GM19397 (cell line): ENCODE data around the gene DNER.
"Not testable (repeated sequence)": the region's sequence is repeated elsewhere in the genome, so short reads cannot be mapped to it uniquely, and the experiment has no call there.

ENCODE experiments used
- ATAC-seq: cut with Tn5 transposase; IDR thresholded peaks from one replicate; pipeline ENCODE4 v1.9.1; 2021; ENCODE audit warnings: mild to moderate bottlenecking, moderate library complexity; ENCODE audit not compliant: unreplicated experiment

Gene DNER

DNA sequence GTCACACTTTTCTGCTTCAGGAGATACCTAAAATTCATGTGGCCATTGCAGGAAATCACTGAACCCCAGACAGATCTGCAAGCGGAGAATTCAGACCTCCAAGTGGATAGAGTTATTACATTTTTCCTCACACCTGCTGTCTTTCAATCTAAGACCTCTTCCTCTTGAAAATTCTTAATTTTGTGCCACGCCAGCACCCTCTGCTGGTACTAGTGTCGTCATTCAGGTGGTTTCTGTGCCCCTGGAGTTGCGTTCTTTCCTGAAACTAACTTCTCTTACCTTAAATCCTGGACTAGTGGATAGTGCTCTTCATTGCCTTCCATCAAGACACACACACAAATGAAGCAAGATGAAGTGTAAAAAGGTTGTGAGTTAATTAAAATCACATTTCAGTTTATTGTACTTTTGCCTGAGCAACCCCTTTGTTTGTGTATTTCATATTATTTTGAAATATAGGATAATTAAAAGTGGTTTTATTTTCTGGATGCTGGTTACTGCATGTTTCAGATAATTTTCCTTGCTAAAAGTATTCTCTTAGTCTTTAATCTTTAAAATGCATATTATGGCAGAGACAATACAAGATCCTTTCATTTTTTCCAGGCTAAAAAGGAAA, 1.6 kb upstream of the DNER start:
- ATAC-seq, result no peak

DNA sequence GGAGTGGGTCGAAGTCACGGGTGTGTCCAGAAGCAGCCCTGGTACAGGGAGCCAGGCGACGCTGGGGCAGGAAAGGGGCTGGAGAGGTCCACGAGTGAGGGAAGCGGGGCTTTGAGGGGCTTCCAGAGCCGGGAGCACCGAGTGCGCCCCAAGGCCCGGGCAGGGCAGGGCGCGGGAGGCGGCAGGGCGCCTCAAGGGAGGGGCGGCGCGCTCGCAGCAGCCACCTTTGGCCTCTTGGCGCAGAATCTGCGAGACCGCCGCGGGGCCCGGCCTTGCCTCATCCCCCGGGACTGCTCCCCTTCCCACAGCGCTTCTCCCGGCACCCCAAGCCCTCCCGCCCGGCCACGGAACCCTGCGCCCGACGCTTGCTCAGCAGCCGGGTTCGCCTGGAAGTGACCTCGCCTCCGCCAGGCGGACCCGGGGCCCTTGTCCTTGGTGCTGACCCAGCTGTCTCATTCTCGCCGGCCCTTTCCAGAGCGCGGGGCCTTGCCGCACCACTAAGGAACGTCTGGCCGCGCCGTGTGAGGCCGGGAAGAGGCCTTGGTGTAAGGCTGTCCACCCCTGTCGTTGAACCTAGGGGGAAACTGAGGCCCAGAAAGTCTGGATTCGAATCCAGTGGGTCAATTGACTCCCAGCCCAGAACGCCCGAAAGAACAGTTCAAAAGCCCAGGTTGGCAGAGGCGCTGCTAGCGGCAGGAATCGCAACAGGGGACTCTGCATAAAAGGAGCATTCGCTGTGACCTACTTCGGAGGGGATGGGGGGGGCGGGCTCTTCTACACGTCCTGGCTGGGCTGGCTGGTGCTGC, 584 bp upstream of the DNER start:
- ATAC-seq, result peak; percentile 31

DNA sequence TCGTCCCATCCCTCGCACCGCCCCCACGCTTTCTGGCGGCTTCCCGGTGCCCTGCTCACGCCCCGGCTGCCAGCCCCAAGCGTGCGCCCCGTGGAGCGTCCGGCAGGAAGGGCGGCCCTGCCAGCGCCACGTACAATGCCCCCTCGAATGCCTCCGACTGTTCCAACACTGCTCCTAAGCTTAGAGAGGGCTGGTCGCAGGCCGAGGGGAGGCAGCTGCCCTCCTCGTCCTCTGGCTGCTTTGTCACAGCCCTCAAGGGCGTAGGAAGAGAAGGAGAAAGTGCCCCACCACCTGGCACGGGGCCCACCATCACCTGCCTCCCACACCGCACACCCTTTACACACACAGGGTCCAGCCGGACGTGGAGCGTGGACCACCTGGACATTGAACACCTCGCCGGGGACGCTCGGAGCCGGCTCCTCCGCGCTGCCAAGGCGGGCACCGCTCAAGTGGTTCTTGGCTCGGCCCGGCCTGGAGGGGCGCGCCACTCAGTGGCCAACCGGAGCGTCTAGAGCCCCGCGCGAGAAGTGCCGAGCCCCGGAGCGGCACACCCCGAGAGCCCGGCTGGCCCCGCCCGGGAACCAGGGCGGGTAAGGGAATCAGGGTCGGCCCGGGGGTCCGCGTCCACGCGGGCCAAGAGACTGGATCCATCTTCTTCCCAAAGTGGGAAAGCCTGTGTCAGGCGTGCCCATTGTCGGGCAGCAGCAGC, 830 bp downstream of the DNER start:
- ATAC-seq, result no peak

DNA sequence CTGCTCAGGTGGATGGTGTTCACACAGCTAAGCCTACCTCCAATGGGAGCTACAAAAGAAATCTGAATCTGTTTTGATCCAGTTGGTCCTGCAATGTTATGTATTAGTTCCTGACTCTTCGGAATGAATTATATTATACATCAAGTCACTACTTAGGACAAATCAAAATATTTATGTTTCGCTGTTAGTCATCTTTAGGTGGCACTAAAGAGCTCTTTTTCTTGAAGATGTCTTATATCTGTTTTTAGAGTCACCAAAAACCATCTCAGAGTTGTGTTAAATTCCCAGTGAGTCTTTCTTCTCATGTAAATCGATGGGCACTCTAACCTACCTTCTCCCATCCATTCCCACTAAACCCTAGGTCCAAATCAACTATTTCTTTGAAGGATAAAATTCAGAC, 2.2 kb downstream of the DNER start:
- ATAC-seq, result no peak

DNA sequence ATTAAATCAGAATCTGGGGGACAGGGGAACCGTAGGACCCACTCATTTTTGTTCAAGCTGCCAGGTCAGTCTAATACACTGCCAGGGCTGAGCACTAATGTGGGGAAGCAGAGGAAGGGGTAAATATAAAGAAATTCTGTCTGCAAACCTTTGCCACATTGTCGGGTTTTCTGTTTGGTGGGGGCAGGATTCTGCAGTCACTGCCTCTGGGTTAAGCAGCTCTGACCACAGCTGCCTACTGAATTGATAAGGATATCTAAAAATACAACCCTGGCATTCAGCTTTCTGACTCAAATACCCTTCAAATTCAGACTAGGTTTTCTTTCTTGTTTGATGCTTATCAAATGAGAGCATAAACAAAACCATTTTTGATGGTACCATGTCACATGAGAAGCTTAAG, 6.0 kb downstream of the DNER start:
- ATAC-seq, result no peak

DNA sequence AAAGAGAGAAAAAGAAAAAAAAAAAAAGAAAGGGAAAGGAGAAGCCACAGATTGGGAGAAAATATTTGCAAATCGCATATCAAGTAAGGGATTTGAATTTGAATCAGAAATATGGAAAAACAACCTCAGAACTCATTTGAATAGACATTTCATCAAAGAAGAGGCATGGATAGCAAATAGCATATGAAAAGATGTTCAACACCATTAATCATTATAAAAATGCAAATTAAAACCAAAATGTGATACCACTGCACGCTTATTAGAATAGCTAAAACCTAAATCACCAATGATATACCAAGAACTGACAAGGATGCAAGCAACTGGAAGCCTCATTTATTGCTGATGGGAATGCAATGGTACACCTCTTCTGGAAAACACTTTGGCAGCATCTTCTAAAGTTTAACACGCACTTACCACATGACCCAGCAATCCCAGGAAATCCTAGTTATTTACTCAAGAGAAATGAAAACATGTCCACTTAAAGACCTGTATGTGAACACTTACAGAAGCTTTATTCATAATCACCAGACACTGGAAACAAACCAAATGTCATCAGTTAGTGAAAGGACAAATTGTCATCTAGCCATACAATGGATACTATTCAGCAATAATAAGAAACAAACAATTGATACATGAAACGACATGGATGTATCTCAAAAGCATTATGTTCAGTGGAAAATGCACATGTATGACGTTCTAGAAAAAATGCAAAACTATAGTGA, 10.3 kb downstream of the DNER start:
- ATAC-seq, result no peak

DNA sequence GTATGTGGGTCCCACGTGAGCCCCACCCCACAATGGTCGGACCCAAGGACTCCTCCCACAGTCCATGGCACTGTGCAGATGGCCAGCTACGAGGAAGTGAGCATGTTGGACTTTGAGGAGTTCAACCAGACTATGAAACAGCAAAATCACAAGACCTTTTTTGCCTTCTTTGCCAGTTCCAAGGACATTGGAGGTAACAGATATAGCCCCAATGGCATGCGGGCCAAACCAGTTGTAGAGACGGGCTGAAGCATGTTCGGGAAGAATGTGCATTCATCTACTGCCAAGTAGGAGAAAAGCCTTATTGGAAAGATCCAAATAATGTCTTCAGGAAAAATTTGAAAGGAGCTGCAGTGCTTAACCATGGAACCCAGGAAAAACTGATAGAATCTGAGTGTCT, 12.6 kb downstream of the DNER start:
- ATAC-seq, result no peak

DNA sequence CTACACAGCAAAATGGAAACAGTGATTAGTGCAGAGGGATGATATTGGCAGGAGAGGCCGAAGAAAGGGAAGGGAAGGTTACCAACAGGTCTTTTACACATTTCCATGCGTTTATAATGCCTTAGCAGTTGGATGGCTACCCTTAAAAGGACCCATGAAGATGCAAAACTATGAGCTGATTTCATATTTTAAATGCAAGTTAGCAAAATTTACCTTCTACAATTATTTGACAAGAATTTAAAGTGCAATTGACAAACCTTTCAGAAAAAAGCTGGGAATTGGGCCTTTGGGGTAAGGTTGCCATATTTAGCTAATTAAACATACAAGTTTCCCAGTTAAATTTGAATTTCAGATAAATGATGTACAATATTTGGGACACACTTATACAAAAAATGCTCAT, 13.3 kb downstream of the DNER start:
- ATAC-seq, result no peak

DNA sequence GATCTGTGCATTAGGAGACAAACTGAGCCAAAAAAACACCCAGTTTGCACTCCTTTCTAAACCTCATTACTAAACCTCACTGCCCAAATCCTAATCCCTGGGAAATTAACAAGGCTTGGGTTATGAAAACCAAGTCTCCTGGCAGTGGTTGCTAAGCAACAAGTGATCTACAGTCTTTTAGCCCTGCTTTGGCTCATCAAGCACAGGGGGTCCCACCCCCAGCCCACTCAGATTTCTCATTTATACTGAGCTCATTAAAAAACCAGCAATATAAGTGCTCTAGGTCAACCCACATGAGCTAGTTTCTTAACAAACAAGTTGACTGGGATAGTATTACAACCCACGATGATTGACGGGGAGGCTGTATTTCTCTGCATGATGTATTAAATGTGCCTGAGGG, 18.4 kb downstream of the DNER start:
- no peak for ATAC-seq

DNA sequence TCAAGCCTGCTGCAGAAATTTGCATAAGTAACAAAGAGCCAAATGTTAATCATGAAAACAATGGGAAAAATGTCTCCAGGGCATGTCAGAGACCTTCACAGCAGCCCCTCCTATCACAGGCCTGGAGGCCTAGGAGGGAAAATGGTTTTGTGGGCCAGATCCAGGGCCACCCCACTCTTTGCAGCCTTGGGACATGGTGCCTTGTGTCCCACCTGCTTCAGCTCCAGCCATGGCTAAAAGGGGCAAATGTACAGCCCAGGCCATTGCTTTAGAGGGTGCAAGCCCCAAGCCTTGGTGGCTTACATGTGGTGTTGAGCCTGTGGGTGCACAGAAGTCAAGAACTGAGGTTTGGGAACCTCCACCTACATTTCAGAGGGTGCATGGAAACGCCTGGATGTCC, 20.5 kb downstream of the DNER start:
- not testable (repeated sequence) for ATAC-seq

DNA sequence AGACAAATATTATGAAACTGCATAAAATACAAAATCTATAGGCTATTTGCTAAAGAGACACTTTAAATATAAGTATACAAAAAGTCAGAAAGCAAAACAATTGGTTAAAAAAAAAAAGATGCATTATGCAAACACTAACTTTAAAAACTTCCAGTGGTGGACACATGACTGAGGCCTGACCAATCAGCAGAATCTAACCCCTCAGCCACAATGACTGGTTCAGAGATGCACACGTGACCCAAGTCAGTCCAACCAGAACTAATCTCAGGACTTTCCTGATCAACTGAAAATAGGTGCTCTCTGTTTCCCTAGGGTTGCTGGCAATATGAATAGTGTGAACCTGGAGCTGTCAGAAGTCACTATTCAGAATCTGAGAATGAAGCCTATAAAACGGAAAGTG, 22.7 kb downstream of the DNER start:
- no peak for ATAC-seq

DNA sequence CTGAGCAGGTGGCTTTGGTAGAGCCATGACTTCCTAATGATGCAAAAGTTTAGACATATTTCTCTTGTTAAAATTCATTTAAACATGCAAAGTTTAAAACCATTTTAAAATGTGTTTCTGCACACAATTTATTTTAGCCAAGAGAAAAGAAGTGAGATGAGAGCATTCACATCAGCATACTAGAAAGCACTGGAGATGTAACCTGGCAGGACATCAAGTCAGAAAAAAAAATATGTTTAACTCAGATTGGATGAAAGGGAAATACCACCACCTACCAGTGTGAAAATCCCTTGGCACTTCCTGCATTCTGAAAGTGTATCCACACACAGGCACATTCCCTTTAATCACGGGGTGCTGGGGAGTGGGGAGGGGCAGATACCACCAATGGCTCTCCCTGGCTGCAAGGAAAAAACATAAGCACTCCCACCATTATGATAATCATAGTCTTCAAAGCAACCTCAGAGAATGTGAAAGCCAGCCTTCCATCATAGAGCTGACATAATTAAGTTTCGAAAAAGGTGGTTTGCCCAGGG, 25.0 kb downstream of the DNER start:
- no peak for ATAC-seq

DNA sequence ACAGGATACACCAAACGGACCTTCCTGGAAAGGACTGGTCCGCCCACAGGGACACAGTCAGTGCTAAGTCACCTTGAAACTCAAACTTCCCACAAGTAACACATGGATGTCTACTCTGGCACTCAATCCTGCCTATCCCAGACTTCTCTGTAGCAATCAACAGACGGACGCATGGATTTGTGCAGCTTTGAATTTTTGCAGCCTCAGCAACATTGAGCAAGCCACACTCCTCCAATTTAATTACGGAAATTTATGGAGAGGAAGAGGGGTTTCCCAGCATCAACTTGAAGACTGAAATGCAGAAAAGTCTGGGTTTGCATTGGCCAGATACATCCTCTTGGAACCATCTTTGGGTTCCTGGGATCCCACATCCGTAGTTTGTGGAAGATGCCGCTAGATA, 26.2 kb downstream of the DNER start:
- no peak for ATAC-seq

DNA sequence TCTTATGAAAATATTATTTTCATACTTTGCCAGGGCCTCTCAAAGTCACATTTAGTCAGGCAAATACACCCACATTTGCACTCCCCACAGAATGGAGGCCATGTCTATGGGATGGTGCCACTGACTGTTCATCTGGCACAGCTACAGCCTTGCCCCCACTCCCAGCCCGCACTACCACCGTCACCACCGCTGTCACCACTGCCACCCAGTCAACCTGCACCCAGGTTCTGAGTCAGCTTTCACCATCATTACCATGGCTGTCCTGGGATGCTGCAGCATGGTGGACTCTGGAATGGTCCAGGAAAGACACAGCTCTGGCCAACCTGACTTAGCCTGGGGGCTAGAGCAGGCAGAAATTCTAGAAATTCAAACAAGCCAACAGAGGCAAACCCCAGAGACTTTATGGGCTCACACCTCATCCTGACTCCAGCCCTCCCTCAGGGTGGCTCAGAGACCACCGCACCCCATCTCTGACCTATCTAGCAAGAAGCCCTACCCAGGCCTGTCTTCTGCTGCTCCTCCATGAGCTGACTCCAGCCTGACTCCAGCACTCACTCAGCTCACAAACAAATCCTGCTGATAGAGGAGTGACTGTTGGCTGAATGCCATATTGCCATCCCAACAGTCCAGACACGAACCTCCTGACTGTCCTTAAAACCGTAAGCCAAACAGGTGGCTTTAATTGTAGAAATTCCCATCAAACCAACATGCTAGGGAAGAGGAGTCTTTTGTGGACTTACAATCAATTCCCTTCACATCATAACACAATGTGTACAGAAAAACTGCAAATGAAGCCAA, 28.0 kb downstream of the DNER start:
- ATAC-seq, result no peak

DNA sequence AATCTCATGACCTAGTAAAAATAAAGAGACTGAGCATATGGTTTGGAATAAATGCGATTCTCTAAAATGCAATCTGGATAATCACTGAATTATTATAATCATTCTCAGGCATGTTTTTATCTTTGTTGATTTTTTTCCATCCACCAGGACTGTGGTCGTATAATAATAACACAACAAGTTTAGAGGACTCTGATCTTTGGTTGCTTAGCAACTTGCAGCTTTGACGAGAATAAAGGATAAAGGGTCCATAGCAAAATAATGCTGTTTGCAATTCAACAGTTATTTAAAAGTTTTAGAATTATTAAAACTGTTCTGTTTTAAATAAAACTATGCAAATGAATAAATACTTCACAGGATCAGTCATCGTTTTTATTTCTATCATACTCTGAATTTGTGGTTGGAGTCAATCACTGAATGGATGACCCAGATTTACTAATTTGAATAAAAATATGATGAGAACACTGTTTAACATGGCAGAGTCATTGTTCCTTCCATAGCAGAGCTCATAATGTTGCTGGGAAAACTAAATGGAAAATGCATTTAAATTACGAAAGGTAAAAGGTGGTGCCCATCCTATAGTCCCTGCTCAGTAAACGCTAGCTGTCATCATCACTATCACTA, 29.3 kb downstream of the DNER start:
- no peak for ATAC-seq

DNA sequence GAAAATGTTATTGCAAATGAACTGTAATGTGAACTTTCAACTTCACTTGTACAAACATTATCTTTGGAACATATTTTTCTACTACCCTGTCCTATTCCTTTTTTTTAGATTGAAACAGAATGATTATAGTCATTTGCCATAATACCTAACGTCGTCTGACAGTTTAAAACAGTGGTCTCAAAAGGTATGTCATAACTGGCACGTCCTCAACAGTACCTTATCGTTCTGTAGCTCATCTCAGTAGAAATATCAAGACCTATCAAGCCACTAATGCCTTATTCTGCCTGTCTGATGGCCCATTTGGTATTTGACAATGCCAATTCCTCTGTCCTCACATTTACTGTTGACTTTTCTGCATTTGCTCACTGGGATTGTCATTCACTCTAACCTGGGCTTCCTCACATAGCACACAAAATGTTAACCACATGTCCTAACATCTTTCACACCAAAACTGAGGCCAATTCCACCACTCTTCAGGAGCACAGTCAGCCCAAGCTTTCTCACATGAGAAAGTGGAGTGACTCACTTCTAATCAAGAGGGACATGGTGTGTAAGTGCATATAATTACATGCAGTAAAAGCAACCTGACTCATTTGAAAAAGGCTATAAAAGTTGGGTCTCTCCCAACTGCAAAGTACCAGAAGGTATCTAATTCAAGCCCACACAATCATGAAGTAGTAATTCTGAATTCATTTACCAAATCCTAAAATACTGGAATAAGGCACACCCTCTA, 34.8 kb downstream of the DNER start:
- no peak for ATAC-seq

DNA sequence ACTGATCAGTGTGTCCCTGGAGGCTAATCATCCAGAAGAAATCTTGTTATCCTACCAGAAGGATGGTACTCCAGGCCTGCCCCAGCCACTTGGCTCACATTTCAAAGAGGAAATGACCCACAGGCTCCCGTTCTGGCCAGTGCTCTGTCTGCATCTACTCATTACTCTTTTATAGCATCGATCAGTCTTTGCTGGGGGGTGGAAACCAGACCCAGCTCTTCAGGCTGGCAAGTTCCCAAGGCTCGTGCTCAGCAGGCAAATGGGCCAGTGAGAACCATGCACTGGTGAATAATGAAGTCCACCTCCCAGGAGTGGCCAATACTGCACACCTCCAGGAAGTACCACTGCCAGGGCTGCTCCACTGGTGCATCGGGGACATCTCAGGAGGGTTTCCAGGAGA, 38.8 kb downstream of the DNER start:
- no peak for ATAC-seq

DNA sequence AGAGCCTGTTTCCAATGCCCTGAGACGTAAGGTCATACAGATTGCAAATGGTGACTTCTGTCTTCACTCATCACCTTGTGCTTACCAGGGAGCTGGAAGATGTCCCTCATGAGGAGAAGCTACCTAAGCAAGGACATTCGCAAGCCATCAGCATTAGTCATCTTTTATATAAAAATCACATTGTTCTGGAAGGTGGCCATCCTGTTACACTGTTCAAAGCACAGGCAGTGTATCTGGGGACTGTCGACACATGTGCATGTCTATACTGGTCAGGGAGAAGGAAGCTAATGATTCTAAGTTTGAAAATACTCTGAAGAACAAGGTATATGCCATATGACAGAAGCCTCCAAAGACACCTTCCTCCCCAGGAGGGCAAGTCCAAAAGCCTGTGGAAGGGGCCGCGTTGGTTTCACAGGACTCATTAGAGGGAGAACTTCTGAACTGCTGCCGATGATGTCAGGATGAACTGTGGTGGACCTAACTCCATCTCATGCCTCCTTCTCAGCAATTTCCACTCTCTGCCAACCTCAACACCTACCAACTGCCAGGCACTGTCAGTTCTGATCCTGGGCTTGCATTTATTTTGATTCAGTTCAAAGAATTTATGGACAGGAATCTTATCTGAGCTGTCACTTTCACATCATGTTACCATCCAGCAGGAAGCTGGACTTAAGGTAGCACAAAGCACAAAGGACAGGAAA, 39.4 kb downstream of the DNER start:
- no peak for ATAC-seq

DNA sequence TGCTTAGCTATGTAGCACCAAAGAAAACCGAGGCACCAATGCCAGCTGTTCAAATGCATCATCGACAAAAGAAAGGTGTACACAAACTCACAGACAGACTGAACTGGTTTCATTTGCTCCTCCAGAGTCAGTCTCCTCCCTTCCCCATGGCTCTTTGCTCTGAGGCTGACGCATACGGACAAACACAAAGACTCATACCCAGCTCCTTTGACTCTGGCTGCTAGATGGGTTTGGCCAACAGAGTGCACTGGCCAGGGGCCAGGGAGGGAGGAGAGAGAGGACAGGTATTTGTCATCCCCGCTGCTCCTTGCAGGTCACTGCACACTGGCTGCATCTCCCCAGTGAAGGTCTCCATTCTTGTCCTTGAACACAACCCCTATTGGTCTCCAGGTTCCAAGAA, 40.7 kb downstream of the DNER start:
- no peak for ATAC-seq
